Measurements from ENCODE around the gene MAGEB4.

- TF ChIP-seq POLR2A (IDR thresholded peaks at IDR 0.05; ENCODE audit: low read depth) (no peak), CTCF (IDR thresholded peaks at IDR 0.05) (no peak), POLR2AphosphoS5 (IDR thresholded peaks at IDR 0.05) (no peak), EP300 (IDR thresholded peaks at IDR 0.05) (no peak)
Measured at GRCh38 chrX:30248854-30249253, 7.1 kb downstream of the MAGEB4 start.

Data from esophagus muscularis mucosa (tissue), 4 donors.